ENCODE measurements around the gene CENPN. TPM values are rescaled to one million over a fixed set of nuclear protein-coding genes. Genes with fewer than 3 reads are reported as not detected.

Gene CENPN
- total and polyA plus RNA-seq, 4 donors: 16.6 to 20.5 (median 18.8) TPM

- H3K4me1 ChIP-seq (ENCODE audit: control insufficient read depth, insufficient read depth, low read length): peaks cover 7% of the 10 kb centered on the region
- no peaks in the 10 kb centered on the region for H3K9me3 ChIP-seq (ENCODE audit: control insufficient read depth, insufficient read depth, low read length)
- WGBS (ENCODE audit: insufficient coverage): 100% methylated on average over 1 of the region's 3 CpGs
- no peak for DNase-seq (ENCODE audit: low read depth in 4 of 6, low spot score in 6 of 6)
- H3K27me3 ChIP-seq (ENCODE audit: control insufficient read depth, insufficient read depth, low read length): no peaks in the 10 kb centered on the region
- no peak overlapping the region for H3K27ac ChIP-seq (ENCODE audit: low read depth, low read length)
- peaks cover 7% of the 10 kb centered on the region for H3K36me3 ChIP-seq (ENCODE audit: control insufficient read depth, insufficient read depth, low read length)
- no peak overlapping the region for H3K4me3 ChIP-seq (ENCODE audit: low read depth, low read length)
Measured at GRCh38 chr16:81012974-81013373, 6.0 kb downstream of the CENPN start.

GRCh38 chr16:81014672-81015071, 7.7 kb downstream of the CENPN start:
- Histone ChIP-seq H3K9me3 (ENCODE audit: control insufficient read depth, insufficient read depth, low read length) (no peaks in the 10 kb centered on the region), H3K4me3 (ENCODE audit: low read depth, low read length) (no peak overlapping the region), H3K36me3 (ENCODE audit: control insufficient read depth, insufficient read depth, low read length) (peaks cover 7% of the 10 kb centered on the region), H3K27me3 (ENCODE audit: control insufficient read depth, insufficient read depth, low read length) (no peaks in the 10 kb centered on the region), H3K4me1 (ENCODE audit: control insufficient read depth, insufficient read depth, low read length) (peaks cover 2% of the 10 kb centered on the region), H3K27ac (ENCODE audit: low read depth, low read length) (no peak overlapping the region)
- no peak for DNase-seq (ENCODE audit: low read depth in 4 of 6, low spot score in 6 of 6)
- WGBS (ENCODE audit: insufficient coverage): no CpG with 5 or more reads among the region's 2 CpGs

GRCh38 chr16:81018496-81018895, 11.5 kb downstream of the CENPN start:
- Histone ChIP-seq H3K27ac (ENCODE audit: low read depth, low read length) (peak overlapping the region; percentile 65), H3K27me3 (ENCODE audit: control insufficient read depth, insufficient read depth, low read length) (no peaks in the 10 kb centered on the region), H3K4me1 (ENCODE audit: control insufficient read depth, insufficient read depth, low read length) (peaks cover 2% of the 10 kb centered on the region), H3K4me3 (ENCODE audit: low read depth, low read length) (no peak overlapping the region), H3K9me3 (ENCODE audit: control insufficient read depth, insufficient read depth, low read length) (no peaks in the 10 kb centered on the region), H3K36me3 (ENCODE audit: control insufficient read depth, insufficient read depth, low read length) (peaks cover 18% of the 10 kb centered on the region)
- 57% methylated on average over 1 of the region's 2 CpGs for WGBS (ENCODE audit: insufficient coverage)
- DNase-seq (ENCODE audit: low read depth in 4 of 6, low spot score in 6 of 6): peak in 1 of 6 donors; percentile 36

GRCh38 chr16:81026429-81026828, 19.4 kb downstream of the CENPN start:
- Histone ChIP-seq H3K27me3 (ENCODE audit: control insufficient read depth, insufficient read depth, low read length) (no peaks in the 10 kb centered on the region), H3K4me3 (ENCODE audit: low read depth, low read length) (no peak overlapping the region), H3K36me3 (ENCODE audit: control insufficient read depth, insufficient read depth, low read length) (peaks cover 20% of the 10 kb centered on the region), H3K4me1 (ENCODE audit: control insufficient read depth, insufficient read depth, low read length) (no peaks in the 10 kb centered on the region), H3K9me3 (ENCODE audit: control insufficient read depth, insufficient read depth, low read length) (no peaks in the 10 kb centered on the region), H3K27ac (ENCODE audit: low read depth, low read length) (no peak overlapping the region)
- no CpG with 5 or more reads among the region's 4 CpGs for WGBS (ENCODE audit: insufficient coverage)
- no peak for DNase-seq (ENCODE audit: low read depth in 4 of 6, low spot score in 6 of 6)

- Histone ChIP-seq H3K4me3 (ENCODE audit: low read depth, low read length) (no peak overlapping the region), H3K9me3 (ENCODE audit: control insufficient read depth, insufficient read depth, low read length) (no peaks in the 10 kb centered on the region), H3K27me3 (ENCODE audit: control insufficient read depth, insufficient read depth, low read length) (no peaks in the 10 kb centered on the region), H3K36me3 (ENCODE audit: control insufficient read depth, insufficient read depth, low read length) (peaks cover 7% of the 10 kb centered on the region), H3K4me1 (ENCODE audit: control insufficient read depth, insufficient read depth, low read length) (no peaks in the 10 kb centered on the region), H3K27ac (ENCODE audit: low read depth, low read length) (no peak overlapping the region)
- WGBS (ENCODE audit: insufficient coverage): 96% methylated on average over 5 of the region's 11 CpGs
- no peak for DNase-seq (ENCODE audit: low read depth in 4 of 6, low spot score in 6 of 6)
Measured at GRCh38 chr16:81029930-81030604, 23.1 kb downstream of the CENPN start.

- 5% methylated on average over 51 of the region's 54 CpGs for WGBS (ENCODE audit: insufficient coverage)
- peak within 1 kb of the TSS; percentile 65 for H3K4me3 ChIP-seq (ENCODE audit: low read depth, low read length)
Measured at GRCh38 chr16:81035398-81035974, 28.5 kb downstream of the CENPN start, which contains the start of gene ATMIN. Gene ATMIN, plus strand, starts transcription at chr16:81035842. Its CDS starts 29 bp downstream, at chr16:81035871.

GRCh38 chr16:81035975-81036750, 29.1 kb downstream of the CENPN start:
- peak in 3 of 6 donors; percentile 4 to 46 (median 43) for DNase-seq (ENCODE audit: low read depth in 4 of 6, low spot score in 6 of 6)
- peaks cover 6% of the 10 kb centered on the region for H3K36me3 ChIP-seq (ENCODE audit: control insufficient read depth, insufficient read depth, low read length)
- peaks cover 6% of the 10 kb centered on the region for H3K4me1 ChIP-seq (ENCODE audit: control insufficient read depth, insufficient read depth, low read length)
- no peaks in the 10 kb centered on the region for H3K27me3 ChIP-seq (ENCODE audit: control insufficient read depth, insufficient read depth, low read length)
- WGBS (ENCODE audit: insufficient coverage): under 1% methylated on average over 80 of the region's 80 CpGs
- H3K9me3 ChIP-seq (ENCODE audit: control insufficient read depth, insufficient read depth, low read length): no peaks in the 10 kb centered on the region
- H3K4me3 ChIP-seq (ENCODE audit: low read depth, low read length): peak overlapping the region; percentile 65
- no peak overlapping the region for H3K27ac ChIP-seq (ENCODE audit: low read depth, low read length)

More at GRCh38 chr16:81035398-81035974, 28.5 kb downstream of the CENPN start, which contains the start of gene ATMIN:
- Histone ChIP-seq H3K27me3 (ENCODE audit: control insufficient read depth, insufficient read depth, low read length) (no peaks in the 10 kb centered on the region), H3K4me1 (ENCODE audit: control insufficient read depth, insufficient read depth, low read length) (peaks cover 6% of the 10 kb centered on the region), H3K36me3 (ENCODE audit: control insufficient read depth, insufficient read depth, low read length) (peaks cover 6% of the 10 kb centered on the region), H3K9me3 (ENCODE audit: control insufficient read depth, insufficient read depth, low read length) (no peaks in the 10 kb centered on the region), H3K27ac (ENCODE audit: low read depth, low read length) (no peak within 1 kb of the TSS)
- DNase-seq (ENCODE audit: low read depth in 4 of 6, low spot score in 6 of 6): peak; percentile 57 to 96 (median 84)

GRCh38 chr16:81036751-81037350, 29.8 kb downstream of the CENPN start:
- peak overlapping the region; percentile 65 for H3K4me3 ChIP-seq (ENCODE audit: low read depth, low read length)
- no peak overlapping the region for H3K27ac ChIP-seq (ENCODE audit: low read depth, low read length)
- no peaks in the 10 kb centered on the region for H3K9me3 ChIP-seq (ENCODE audit: control insufficient read depth, insufficient read depth, low read length)
- DNase-seq (ENCODE audit: low read depth in 4 of 6, low spot score in 6 of 6): peak in 2 of 6 donors; percentile 6 to 7
- H3K36me3 ChIP-seq (ENCODE audit: control insufficient read depth, insufficient read depth, low read length): peaks cover 12% of the 10 kb centered on the region
- H3K4me1 ChIP-seq (ENCODE audit: control insufficient read depth, insufficient read depth, low read length): peaks cover 6% of the 10 kb centered on the region
- no peaks in the 10 kb centered on the region for H3K27me3 ChIP-seq (ENCODE audit: control insufficient read depth, insufficient read depth, low read length)
- WGBS (ENCODE audit: insufficient coverage): 24% methylated on average over 4 of the region's 10 CpGs

- no peak for DNase-seq (ENCODE audit: low read depth in 4 of 6, low spot score in 6 of 6)
- H3K4me3 ChIP-seq (ENCODE audit: low read depth, low read length): no peak overlapping the region
- H3K4me1 ChIP-seq (ENCODE audit: control insufficient read depth, insufficient read depth, low read length): peaks cover 6% of the 10 kb centered on the region
- H3K36me3 ChIP-seq (ENCODE audit: control insufficient read depth, insufficient read depth, low read length): peaks cover 19% of the 10 kb centered on the region
- no peaks in the 10 kb centered on the region for H3K27me3 ChIP-seq (ENCODE audit: control insufficient read depth, insufficient read depth, low read length)
- H3K9me3 ChIP-seq (ENCODE audit: control insufficient read depth, insufficient read depth, low read length): no peaks in the 10 kb centered on the region
- WGBS (ENCODE audit: insufficient coverage): no CpG with 5 or more reads among the region's 2 CpGs
- H3K27ac ChIP-seq (ENCODE audit: low read depth, low read length): no peak overlapping the region
Measured at GRCh38 chr16:81040131-81040530, 33.1 kb downstream of the CENPN start.
